Transverse colon (tissue), 4 donors: Measurements from ENCODE around the gene GLT8D2.
"Not testable (repeated sequence)": the region's sequence is repeated elsewhere in the genome, so short reads cannot be mapped to it uniquely, and the experiment has no call there.

Experiments
- CTCF ChIP-seq, 5 experiments: fragments of 200-600 bp in 3 of 5; fragments of 450-650 bp in 2 of 5; sonication (generic) in 3 of 5; IDR thresholded peaks; 1 replicate in 2 of 5; 2 replicates in 3 of 5; pipeline ENCODE4 v1.5.1; 2016 to 2017; ENCODE audit warnings: antibody characterized with exemption in 5 of 5, inconsistent platforms in 3 of 5, mild to moderate bottlenecking in 2 of 5, moderate library complexity in 1 of 5
- EP300 ChIP-seq: sonication (generic); formaldehyde crosslinking; IDR thresholded peaks from one replicate; pipeline ENCODE4 v1.6.1; 2017; ENCODE audit warnings: antibody characterized with exemption, low read depth
- POLR2A ChIP-seq: fragments of 450-650 bp; IDR thresholded peaks from one replicate; pipeline ENCODE4 v1.6.1; 2016; ENCODE audit warnings: antibody characterized with exemption, mild to moderate bottlenecking, moderate library complexity
- POLR2AphosphoS5 ChIP-seq, 3 donors: sonication (generic); formaldehyde crosslinking; IDR thresholded peaks; one replicate each; pipeline ENCODE4 v1.6.1; 2016; ENCODE audit warnings: antibody characterized with exemption in 3 of 3

GRCh38 chr12:104021862-104022261 is 28.1 kb downstream of the GLT8D2 start:
- not testable (repeated sequence) for TF ChIP-seq CTCF (IDR thresholded peaks at IDR 0.05); POLR2A; EP300; POLR2AphosphoS5 (IDR thresholded peaks at IDR 0.05)
